GM19099 (cell line): ENCODE results near the gene DKKL1.

Experiments
- POLR2A ChIP-seq: IDR thresholded peaks from 3 replicates; pipeline ENCODE4 v1.6.1; 2011; ENCODE audit warnings: low read depth; ENCODE audit not compliant: insufficient read length; ENCODE audit errors: extremely low read depth

The DKKL1 gene

DNA sequence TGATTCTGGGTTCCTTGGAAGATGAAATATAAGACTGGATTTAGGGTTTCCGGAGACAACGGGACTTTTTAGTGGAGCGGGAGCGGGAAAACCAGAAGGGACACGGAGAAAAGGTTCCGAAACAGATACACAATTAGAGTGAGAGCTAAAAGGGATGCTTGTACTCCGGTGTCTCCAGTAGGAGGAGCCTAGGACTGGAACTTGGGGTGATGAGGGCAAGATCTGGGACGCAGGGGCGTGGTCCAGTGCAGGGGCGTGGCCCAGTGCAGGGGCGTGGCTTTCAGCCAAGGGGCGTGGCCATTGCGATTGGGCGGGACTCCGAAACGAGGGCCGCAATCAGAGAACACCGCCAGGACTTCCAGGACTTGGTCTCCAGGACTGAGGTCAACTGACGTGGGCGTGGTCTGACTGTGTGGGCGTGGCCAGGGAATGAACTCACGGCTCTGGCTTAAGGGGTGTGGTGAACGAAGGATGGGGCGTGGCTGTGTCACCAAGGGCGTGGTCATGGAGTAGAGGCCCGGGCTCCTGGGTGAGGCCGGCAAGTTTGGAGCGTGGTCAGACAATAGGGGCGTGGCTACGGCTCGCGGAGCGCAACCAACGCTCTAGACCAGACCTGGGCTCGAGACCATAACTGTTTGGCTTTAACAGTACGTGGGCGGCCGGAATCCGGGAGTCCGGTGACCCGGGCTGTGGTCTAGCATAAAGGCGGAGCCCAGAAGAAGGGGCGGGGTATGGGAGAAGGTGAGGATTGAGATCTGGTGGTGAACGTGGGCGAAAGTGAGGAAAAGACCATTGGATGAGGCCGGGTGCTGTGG, at the start of gene DKKL1:
TSS of gene DKKL1 (plus strand) at position 610 of the 815 bp plus-strand sequence. CDS start at position 732, 122 bp downstream.
- no peak for TF ChIP-seq POLR2A

DNA sequence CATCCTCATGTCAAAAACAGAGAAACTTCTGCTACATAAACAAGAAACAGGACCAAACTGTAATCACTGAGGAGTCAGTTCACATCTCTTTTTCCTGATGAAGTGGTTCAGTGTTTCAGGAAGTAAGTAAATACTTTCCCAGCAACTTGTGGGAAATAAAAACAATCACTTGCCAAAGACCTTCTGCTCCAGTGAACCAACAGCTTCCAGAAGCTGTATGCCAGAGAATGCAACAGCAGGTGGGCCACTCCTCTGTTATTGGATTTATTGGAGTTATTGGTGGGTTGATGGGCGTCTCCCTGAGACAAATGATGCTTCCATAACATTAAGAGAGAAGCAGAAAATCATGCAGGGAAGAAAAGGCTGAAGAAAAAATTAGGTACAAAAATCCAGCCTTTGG, 48.6 kb upstream of the DKKL1 start:
- no peak for TF ChIP-seq POLR2A

DNA sequence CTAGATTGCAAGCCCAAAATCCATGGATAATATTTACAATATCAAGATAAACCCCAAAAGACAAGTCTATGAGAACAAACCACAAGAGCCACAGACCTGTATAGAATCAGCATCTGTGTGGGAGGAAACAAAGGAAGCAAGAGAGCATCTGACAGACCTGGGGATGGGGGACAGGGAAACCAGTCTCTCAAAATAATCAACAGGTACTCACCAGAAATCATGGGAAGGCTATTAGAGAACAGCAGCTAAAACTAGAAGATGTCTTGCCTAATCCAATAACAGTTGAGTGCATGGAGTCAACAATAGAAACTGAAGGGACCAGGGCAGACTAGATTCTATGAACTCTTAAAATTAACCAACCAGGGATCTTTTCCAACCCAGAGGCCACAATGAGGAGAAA, 47.4 kb upstream of the DKKL1 start:
- TF ChIP-seq POLR2A, result no peak

DNA sequence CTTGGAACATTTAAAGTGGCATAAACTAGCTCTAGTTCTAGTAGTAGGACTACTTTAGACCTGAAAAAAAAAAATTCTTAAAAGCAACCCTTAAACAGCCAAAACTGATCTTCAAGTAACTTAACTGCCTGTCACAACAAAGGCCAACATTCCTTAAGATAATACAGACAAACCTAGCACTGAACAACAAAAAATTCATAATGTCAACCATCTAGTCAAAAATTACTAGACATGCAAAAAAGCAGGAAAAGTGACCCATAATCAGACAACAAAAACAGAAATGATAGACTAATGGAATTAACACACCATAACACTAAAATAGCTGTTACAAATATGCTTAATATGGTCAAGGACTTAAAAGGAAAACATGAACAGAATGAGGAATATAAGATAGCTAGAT, 45.4 kb upstream of the DKKL1 start:
- no peak for TF ChIP-seq POLR2A

DNA sequence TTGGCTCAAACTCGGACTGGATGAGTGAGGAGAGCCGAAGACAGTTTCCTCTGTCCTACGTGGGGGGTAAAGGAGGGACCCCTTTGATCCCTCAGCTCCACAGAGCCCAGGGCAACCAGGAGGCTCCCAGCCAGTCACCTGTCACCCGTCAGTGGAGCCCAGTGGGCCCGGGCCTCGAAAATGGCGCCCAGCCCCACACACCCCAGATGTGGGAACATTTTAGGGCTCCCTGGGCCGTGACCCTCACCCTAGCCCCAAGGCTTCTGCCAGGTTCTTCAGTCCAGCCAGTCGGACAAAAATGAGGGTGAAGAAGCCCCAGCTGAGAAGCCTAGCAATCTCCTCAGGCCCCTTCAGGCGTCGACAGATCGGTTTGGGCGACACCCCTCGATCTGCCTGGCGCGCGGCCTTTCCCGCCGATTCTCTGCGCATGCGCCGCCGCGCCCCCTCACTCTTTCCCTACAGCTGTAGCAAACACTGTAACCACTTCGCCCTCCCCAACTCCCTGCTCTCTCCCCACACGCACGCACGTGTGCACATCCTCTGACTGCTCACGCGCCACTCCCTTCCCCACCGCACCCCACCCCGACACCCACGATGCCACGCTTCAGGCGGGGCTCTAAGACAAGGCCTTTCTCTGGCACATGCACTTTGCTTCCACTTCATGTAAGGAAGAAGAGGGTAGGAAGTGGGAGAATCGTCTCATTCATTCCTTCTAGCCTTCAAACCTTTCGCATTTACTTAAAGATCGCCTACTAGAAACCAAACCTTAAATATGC, 38.7 kb upstream of the DKKL1 start, which contains the start of gene SLC6A16:
TSS of gene SLC6A16 (minus strand) at position 391 of the 776 bp plus-strand sequence. CDS start 13,844 bp downstream, outside the sequence.
- no peak for TF ChIP-seq POLR2A

DNA sequence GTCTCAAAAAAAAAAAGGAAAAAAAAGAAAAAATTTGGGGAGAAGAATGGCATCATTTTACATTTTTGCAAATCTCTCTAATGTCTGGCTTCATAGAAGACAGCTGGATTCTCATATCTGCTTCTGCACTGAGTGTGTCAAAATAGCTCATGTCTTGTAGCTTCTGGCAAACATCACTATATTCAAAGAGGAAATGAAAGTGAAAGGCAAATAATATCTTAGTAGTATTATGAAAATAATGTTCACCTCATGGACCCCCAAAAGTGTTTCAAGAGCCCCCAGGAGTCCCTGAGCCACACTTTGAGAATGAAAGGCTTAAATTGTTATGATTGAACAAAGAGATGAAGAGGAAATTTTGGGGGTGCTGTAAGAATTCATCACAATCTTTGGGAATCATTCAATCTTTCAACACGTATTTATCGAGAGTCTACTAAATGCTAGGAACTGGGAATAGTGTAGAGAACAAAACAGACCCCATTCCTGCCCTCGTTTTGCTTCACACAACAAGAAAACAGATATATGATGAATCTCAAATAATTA, 37.4 kb upstream of the DKKL1 start:
- no peak for TF ChIP-seq POLR2A

DNA sequence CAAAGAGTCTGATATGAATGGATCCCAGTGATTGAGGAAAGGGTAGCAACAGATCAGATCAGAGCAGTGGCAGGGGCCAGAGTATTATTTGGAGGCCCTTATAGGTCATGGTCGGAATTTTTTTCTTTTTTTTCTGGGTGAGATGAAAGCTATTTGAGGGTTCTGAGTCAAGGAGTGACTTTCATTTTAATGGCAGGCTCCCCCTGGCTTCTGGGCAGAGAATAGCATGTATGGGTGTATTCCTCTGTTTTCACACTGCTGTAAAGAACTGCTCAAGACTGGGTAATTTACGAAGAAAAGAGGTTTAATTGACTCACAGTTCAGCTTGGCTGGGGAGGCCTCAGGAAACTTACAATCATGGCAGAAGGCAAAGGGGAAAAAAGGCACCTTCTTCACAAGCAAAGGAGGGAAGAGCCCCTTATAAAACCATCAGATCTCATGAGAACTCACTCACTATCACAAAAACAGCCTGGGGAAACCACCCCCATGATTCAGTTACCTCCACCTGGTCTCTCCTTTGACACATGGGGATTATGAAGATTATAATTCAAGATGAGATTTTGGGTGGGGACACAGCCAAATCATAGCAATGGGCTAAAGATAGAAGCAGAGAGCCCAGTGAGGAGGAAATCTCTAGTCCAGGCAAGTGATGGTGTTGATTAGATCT, 35.7 kb upstream of the DKKL1 start:
- TF ChIP-seq POLR2A, result no peak

DNA sequence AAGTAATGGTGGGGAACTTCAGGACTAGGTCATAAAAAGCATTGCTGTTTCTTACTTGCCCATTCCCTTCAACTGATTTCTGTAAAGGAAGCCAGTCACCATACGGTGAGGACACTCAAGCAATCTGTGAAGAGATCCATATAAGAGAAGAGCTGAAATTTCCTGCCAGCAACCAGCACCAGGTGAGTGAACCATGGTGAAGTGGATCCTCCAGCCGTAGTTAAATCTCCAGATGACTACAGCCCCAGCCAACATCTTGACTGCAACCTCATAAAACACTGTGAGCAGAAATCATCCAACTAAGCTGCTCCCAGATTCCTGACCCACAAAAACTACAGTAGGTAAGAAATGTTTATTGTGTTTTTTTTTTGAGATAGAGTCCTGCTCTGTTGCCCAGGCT, 34.9 kb upstream of the DKKL1 start:
- no peak for TF ChIP-seq POLR2A

DNA sequence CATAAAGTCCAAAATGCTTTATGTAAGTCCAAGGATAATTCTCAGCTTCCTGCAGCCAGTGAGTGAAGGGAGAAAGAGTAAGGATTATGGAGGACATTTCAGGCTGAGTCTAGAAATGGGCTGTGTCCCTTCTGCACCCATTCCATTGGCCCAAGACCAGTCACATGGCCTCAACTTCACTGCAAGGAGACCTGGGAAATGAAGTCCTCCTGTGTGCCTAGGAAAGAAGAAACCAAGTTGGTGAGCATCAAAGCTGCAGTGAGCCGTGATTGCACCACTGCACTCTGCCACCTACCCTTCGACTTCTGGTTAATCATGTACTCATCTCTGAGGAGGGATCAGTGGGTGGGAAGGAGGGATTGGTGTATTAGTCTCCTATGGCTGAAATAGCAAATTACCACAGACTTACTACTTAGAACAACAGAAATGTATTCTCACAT, 32.0 kb upstream of the DKKL1 start:
- no peak for TF ChIP-seq POLR2A

DNA sequence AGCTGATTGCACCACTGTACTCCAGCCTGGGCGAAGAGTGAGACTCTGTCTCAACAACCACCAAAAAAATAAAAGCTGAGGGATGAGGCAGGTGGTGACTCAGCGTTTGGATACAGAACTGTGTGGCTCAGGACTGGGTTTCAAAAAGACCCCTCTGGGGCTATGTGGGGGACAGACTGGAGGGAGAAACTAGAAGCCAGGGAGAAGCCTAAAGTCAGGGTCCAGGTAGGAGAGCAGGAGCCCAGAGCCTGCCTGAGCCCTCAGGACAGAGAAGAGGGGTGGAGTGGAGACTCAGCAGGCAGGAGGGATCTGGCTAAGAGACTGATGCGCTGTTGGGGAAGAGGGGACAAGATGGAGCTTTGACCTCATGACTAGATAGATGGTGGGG, 30.3 kb upstream of the DKKL1 start:
- no peak for TF ChIP-seq POLR2A

DNA sequence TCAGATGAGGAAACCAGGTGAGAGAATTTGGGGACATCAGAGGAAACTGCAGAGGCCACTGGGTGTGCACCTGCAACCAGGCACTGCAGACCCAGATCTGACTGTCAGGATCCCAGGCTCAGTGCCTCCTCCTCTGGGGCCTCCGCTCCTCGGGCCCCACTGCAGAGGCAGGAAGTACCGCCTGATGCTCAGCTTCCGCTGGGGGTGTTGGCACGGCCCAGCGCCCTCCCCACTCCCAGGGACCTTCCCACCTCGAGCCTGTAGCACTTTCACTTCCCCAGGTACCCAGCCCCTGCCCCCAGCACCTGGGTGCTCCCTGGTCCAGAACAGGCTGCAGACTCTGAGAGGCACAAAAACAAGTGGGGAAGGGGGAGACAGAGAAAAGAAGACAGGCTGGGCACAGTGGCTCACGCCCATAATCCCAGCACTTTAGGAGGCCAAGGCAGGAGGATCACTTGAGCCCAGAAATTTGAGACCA, 29.8 kb upstream of the DKKL1 start:
- peak; percentile 90 for TF ChIP-seq POLR2A

DNA sequence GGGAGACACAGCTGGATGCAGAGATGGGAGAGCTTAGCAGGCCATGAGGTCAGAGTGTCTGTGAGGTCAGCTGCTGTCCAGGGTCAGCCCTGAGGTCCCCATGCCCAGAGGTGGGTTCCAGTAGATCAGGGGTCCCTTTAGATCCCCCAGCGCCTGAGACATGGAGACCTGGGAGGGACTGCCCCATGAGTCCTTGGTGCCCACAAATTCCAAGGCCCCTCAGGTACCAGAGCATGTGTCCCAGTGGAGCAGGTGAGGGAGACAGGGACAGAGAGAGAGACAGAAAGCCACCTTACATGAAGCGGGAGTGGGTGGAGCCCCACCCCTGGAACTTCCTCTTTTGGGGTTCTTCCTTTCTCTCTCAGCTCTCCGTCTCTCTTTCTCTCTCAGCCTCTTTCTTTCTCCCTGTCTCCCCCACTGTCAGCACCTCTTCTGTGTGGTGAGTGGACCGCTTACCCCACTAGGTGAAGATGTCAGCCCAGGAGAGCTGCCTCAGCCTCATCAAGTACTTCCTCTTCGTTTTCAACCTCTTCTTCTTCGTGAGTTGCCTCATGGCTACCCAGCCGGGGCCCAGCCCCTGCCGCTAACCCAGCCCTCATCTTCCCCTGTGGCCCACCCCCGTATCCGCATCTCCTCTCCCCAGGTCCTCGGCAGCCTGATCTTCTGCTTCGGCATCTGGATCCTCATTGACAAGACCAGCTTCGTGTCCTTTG, 28.4 kb upstream of the DKKL1 start, which contains the start of gene CD37:
TSS of gene CD37 (plus strand) at position 336 of the 713 bp plus-strand sequence. CDS start at position 471, 135 bp downstream.
- TF ChIP-seq POLR2A, result peak; percentile 84

DNA sequence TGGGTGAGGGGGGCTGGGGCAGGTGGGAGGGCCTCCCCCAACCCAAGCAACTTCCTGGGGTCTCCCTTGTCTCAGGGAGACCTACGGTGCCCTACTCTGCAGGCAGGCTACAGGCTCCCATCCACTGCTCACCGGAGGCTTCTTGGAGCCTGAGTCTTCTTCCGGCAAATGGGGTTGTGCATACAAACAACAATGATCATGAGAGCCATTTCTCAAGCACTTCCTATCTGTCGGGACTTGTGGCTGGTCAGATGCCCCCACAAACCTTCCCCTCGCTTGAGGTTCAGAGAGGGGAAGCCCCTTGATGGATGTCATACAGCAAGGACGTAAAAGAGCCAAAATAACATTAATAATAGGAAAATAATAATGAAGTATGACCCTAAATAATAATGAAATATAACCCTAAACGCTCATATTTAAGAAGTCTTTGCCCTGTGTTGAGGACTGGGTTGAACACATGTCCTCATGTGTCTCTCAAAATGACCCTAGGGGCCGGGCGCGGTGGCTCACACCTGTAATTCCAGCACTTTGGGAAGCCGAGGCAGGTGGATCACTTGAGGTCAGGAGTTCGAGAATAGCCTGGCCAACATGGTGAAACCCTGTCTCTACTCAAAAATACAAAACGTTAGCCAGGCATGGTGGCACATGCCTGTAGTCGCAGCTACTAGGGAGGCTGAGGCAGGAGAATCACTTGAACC, 27.7 kb upstream of the DKKL1 start:
- no peak for TF ChIP-seq POLR2A
